ENCODE data around the gene ARHGEF16. TPM values are rescaled to one million over a fixed set of nuclear protein-coding genes. Genes with fewer than 3 reads are reported as not detected.

The ARHGEF16 gene
- total and polyA plus RNA-seq, 2 experiments from 2014 or later = not detected

GRCh38 chr1:3506041-3506440 lies 51.6 kb downstream of the ARHGEF16 start:
- TF ChIP-seq EZH2phosphoT487 (IDR thresholded peaks at IDR 0.05; ENCODE audit: insufficient read depth, low read depth) = no peak
- TF ChIP-seq EZH2 (IDR thresholded peaks at IDR 0.05; ENCODE audit: insufficient read depth, poor library complexity, severe bottlenecking) = no peak
- Histone ChIP-seq H3K4me2 (ENCODE audit: unreplicated experiment) (no peak overlapping the region), H3K4me3 (no peak overlapping the region), H4K20me1 (ENCODE audit: insufficient read depth) (no peaks in the 10 kb centered on the region), H3K79me2 (ENCODE audit: insufficient read depth) (no peaks in the 10 kb centered on the region), H3K9me2 (ENCODE audit: insufficient read depth) (no peaks in the 10 kb centered on the region), H2AFZ (no peak overlapping the region), H3F3A (ENCODE audit: insufficient read depth) (no peaks in the 10 kb centered on the region), H3K36me3 (ENCODE audit: low read depth) (no peaks in the 10 kb centered on the region), H3K27ac (no peak overlapping the region), H3K4me1 (ENCODE audit: insufficient read depth) (peaks cover 15% of the 10 kb centered on the region), H3K27me3 (replicated peaks; ENCODE audit: insufficient read depth) (no peaks in the 10 kb centered on the region), H3K9ac (no peak overlapping the region), H3K9me3 (ENCODE audit: low read depth) (no peaks in the 10 kb centered on the region)
- DNase-seq = no peak
- in situ Hi-C loops (cut with MboI) = no loop called here
- WGBS, 2 experiments (ENCODE audit: low coverage in 1 of 2, low lambda C conversion rate in 2 of 2, missing lambda C conversion rate in 2 of 2) = 93 to 94% methylated on average over 15 of the region's 15 CpGs

- Histone ChIP-seq H3K9me3 (ENCODE audit: low read depth) (no peaks in the 10 kb centered on the region), H2AFZ (no peak overlapping the region), H4K20me1 (ENCODE audit: insufficient read depth) (no peaks in the 10 kb centered on the region), H3K9me2 (ENCODE audit: insufficient read depth) (no peaks in the 10 kb centered on the region), H3K4me2 (ENCODE audit: unreplicated experiment) (no peak overlapping the region), H3K36me3 (ENCODE audit: low read depth) (no peaks in the 10 kb centered on the region), H3K9ac (no peak overlapping the region), H3K4me1 (ENCODE audit: insufficient read depth) (peaks cover 15% of the 10 kb centered on the region), H3K27ac (no peak overlapping the region), H3F3A (ENCODE audit: insufficient read depth) (no peaks in the 10 kb centered on the region), H3K27me3 (replicated peaks; ENCODE audit: insufficient read depth) (no peaks in the 10 kb centered on the region), H3K79me2 (ENCODE audit: insufficient read depth) (no peaks in the 10 kb centered on the region), H3K4me3 (no peak overlapping the region)
- WGBS, 2 experiments (ENCODE audit: low coverage in 1 of 2, low lambda C conversion rate in 2 of 2, missing lambda C conversion rate in 2 of 2) = 90 to 94% methylated on average over 7 of the region's 7 CpGs
- DNase-seq = no peak
- no peak for TF ChIP-seq EZH2 (IDR thresholded peaks at IDR 0.05; ENCODE audit: insufficient read depth, poor library complexity, severe bottlenecking)
- in situ Hi-C loops (cut with MboI) = no loop called here
These were observed 52.5 kb downstream of the ARHGEF16 start for GRCh38 chr1:3506943-3507342.

- peaks cover 15% of the 10 kb centered on the region for H3K4me1 ChIP-seq (ENCODE audit: insufficient read depth)
- in situ Hi-C loops (cut with MboI) = no loop called here
- H3K4me2 ChIP-seq (ENCODE audit: unreplicated experiment) = no peak overlapping the region
- no peaks in the 10 kb centered on the region for H3K27me3 ChIP-seq (replicated peaks; ENCODE audit: insufficient read depth)
- 82 to 88% methylated on average over 11 of the region's 11 CpGs for WGBS, 2 experiments (ENCODE audit: low coverage in 1 of 2, low lambda C conversion rate in 2 of 2, missing lambda C conversion rate in 2 of 2)
- no peak overlapping the region for H3K27ac ChIP-seq
- H3K36me3 ChIP-seq (ENCODE audit: low read depth) = no peaks in the 10 kb centered on the region
- no peak overlapping the region for H2AFZ ChIP-seq
- H3K9me3 ChIP-seq (ENCODE audit: low read depth) = no peaks in the 10 kb centered on the region
- DNase-seq = no peak
- TF ChIP-seq EZH2 (IDR thresholded peaks at IDR 0.05; ENCODE audit: insufficient read depth, poor library complexity, severe bottlenecking) (no peak), EZH2phosphoT487 (IDR thresholded peaks at IDR 0.05; ENCODE audit: insufficient read depth, low read depth) (no peak)
- H3K4me3 ChIP-seq = no peak overlapping the region
- H3K9ac ChIP-seq = no peak overlapping the region
- no peaks in the 10 kb centered on the region for H3F3A ChIP-seq (ENCODE audit: insufficient read depth)
- H3K9me2 ChIP-seq (ENCODE audit: insufficient read depth) = no peaks in the 10 kb centered on the region
- no peaks in the 10 kb centered on the region for H3K79me2 ChIP-seq (ENCODE audit: insufficient read depth)
- no peaks in the 10 kb centered on the region for H4K20me1 ChIP-seq (ENCODE audit: insufficient read depth)
These were observed 53.3 kb downstream of the ARHGEF16 start for GRCh38 chr1:3507636-3508275.

- Histone ChIP-seq H3K27ac (no peak overlapping the region), H3K9me2 (ENCODE audit: insufficient read depth) (no peaks in the 10 kb centered on the region), H3K4me1 (ENCODE audit: insufficient read depth) (peaks cover 12% of the 10 kb centered on the region), H4K20me1 (ENCODE audit: insufficient read depth) (no peaks in the 10 kb centered on the region), H3K4me2 (ENCODE audit: unreplicated experiment) (no peak overlapping the region), H3K79me2 (ENCODE audit: insufficient read depth) (no peaks in the 10 kb centered on the region), H3K9me3 (ENCODE audit: low read depth) (no peaks in the 10 kb centered on the region), H3F3A (ENCODE audit: insufficient read depth) (no peaks in the 10 kb centered on the region), H3K9ac (no peak overlapping the region), H2AFZ (no peak overlapping the region), H3K36me3 (ENCODE audit: low read depth) (no peaks in the 10 kb centered on the region), H3K27me3 (replicated peaks; ENCODE audit: insufficient read depth) (no peaks in the 10 kb centered on the region), H3K4me3 (no peak overlapping the region)
- TF ChIP-seq EZH2 (IDR thresholded peaks at IDR 0.05; ENCODE audit: insufficient read depth, poor library complexity, severe bottlenecking) (no peak), EZH2phosphoT487 (IDR thresholded peaks at IDR 0.05; ENCODE audit: insufficient read depth, low read depth) (no peak)
- DNase-seq = no peak
- in situ Hi-C loops (cut with MboI) = no loop called here
- WGBS, 2 experiments (ENCODE audit: low coverage in 1 of 2, low lambda C conversion rate in 2 of 2, missing lambda C conversion rate in 2 of 2) = 92% methylated on average over 23 to 27 of the region's 33 CpGs
These were observed 54.4 kb downstream of the ARHGEF16 start for GRCh38 chr1:3508757-3509415.

All from GM23248 (cell line).